Measurements from ENCODE around the gene ZCCHC14. TPM values are rescaled to one million over a fixed set of nuclear protein-coding genes. Genes with fewer than 3 reads are reported as not detected.
A peak's percentile ranks its signal among the peaks of the same experiment; 100 is the strongest.
"Not testable (repeated sequence)": the region's sequence is repeated elsewhere in the genome, so short reads cannot be mapped to it uniquely, and the experiment has no call there.

The ZCCHC14 gene
- total and polyA plus RNA-seq, 11 donors: 6.4 to 18.4 (median 16.1) TPM

DNA sequence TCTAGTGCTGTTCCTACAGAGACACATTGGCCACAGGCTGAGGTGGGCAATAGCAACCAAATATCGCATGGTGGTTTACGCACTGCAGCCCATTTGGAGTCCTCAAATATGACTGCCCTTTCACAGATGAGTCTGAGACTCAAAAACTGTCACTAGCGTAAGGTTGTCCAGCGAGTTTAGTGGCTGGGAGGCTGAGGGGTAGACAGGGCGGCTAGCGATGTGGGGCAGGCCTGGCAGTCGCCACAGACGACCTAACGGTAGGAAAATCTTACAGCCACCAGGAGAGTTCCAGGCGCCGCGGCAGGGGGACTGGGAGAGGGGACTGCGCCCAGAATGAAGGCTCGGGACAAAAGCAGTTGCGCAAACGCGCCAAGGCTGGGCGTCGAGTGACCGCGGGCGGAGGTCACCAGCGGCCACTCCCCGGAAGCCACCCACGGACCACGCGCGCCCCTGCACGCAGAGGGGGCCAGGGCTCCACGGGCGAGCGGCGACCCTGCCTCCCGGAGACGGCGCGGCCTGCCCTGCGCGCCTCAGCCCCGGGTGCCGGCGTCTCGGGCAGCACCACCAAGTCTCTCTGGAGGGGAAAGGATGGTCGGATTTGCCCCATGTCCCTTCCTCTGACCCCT is 101.4 kb downstream of the ZCCHC14 start:
- intact Hi-C loops (cut with DNase I): loop anchor here in 8 of 10 donors (5.0 to 10.0 kb wide), 7 partner anchors 74 to 827 kb away; partner anchors contain the start of genes KLHDC4 (in 5 of the 8), C16orf95 (in 3 of the 8) and FOXC2 (in 1 of the 8)
- H3K4me1 ChIP-seq: peaks cover 17 to 66% (median 47%) of the 10 kb centered on the region in 12 donors
- TF ChIP-seq, protein P1, sequence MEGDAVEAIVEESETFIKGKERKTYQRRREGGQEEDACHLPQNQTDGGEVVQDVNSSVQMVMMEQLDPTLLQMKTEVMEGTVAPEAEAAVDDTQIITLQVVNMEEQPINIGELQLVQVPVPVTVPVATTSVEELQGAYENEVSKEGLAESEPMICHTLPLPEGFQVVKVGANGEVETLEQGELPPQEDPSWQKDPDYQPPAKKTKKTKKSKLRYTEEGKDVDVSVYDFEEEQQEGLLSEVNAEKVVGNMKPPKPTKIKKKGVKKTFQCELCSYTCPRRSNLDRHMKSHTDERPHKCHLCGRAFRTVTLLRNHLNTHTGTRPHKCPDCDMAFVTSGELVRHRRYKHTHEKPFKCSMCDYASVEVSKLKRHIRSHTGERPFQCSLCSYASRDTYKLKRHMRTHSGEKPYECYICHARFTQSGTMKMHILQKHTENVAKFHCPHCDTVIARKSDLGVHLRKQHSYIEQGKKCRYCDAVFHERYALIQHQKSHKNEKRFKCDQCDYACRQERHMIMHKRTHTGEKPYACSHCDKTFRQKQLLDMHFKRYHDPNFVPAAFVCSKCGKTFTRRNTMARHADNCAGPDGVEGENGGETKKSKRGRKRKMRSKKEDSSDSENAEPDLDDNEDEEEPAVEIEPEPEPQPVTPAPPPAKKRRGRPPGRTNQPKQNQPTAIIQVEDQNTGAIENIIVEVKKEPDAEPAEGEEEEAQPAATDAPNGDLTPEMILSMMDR (IDR thresholded peaks at IDR 0.05): no peak
- TF ChIP-seq POLR2A (IDR thresholded peaks at IDR 0.05): no peak
- WGBS, 4 donors: 6 to 17% (median 8%) methylated on average over 17 to 44 of the region's 44 CpGs
- no peaks in the 10 kb centered on the region for H3K27me3 ChIP-seq
- H3K9me3 ChIP-seq: no peaks in the 10 kb centered on the region
- peak in 3 of 4 donors; percentile 13 to 41 (median 37) for ATAC-seq
- peak overlapping the region; percentile 45 to 92 (median 80) for H3K4me3 ChIP-seq
- H3K27ac ChIP-seq: peak overlapping the region; percentile 97 to 100 (median 100)
- peak; percentile 67 to 87 (median 76) for DNase-seq
- H3K36me3 ChIP-seq: no peaks in the 10 kb centered on the region

DNA sequence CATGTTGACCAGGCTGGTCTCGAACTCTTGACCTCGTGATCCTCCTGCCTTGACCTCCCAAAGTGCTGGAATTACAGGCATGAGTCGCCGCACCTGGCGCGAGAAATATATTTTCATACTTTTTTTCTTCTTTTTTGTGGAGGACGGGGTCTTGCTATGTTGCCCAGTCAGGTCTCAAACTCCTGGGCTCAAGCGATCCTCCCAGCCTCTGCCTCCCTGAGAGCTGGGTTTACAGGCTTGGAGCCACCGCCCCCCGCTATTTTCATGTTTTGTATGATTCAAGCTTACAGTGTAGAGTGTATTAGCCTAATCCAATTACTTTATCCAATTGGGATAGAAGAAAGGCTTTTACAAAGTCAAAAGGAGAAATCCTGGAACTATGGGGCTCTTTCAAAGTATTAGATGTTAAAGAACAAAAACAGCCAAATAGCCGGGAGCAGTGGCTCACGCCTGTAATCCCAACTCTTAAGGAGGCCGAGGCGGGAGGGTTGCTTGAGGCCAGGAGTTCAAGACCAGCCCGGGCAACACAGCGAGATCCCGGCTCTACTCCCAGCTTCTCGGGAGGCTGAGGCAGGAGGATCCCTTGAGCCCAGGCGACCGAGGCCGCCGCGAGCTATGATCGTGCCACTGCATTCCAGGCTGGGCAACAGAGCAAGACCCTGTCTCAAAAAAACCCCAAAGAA is 102.0 kb downstream of the ZCCHC14 start:
- 95 to 97% (median 97%) methylated on average over 23 to 24 of the region's 24 CpGs for WGBS, 4 donors
- Histone ChIP-seq H3K27ac (peak overlapping the region; percentile 97 to 100 (median 100)), H3K27me3 (no peaks in the 10 kb centered on the region), H3K9me3 (no peaks in the 10 kb centered on the region), H3K4me3 (peak overlapping the region in 9 of 12 donors; percentile 45 to 92 (median 81)), H3K4me1 (peaks cover 17 to 64% (median 47%) of the 10 kb centered on the region in 12 donors), H3K36me3 (no peaks in the 10 kb centered on the region)
- TF ChIP-seq, protein P1 (IDR thresholded peaks at IDR 0.05): no peak
- TF ChIP-seq POLR2A (IDR thresholded peaks at IDR 0.05): no peak
- DNase-seq (no peak), ATAC-seq (no peak)
- intact Hi-C loops (cut with DNase I): loop anchor here in 8 of 10 donors (5.0 to 10.0 kb wide), 7 partner anchors 73 to 826 kb away; partner anchors contain the start of genes KLHDC4 (in 5 of the 8), C16orf95 (in 3 of the 8) and FOXC2 (in 1 of the 8)

DNA sequence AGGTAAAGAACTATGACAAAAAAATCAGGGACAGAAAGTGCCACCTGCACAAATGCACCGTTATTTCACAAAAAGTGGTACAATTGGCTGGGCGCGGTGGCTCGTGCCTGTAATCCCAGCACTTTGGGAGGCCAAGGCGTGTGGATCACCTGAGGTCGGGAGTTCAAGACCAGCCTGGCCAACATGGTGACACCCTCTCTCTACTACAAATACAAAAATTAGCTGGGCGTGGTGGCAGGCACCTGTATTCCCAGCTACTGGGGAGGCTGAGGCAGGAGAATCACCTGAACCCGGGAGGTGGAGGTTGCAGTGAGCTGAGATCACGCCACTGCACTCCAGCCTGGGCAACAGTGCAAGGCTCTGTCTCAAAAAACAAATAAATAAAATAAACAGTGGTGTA is 102.9 kb downstream of the ZCCHC14 start:
- H3K27ac ChIP-seq: peak overlapping the region in 2 of 12 donors; percentile 40 to 88
- not testable (repeated sequence) for DNase-seq, H3K4me3 ChIP-seq, H3K9me3 ChIP-seq, ATAC-seq, H3K27me3 ChIP-seq, H3K36me3 ChIP-seq
- peaks cover 17 to 56% (median 42%) of the 10 kb centered on the region in 12 donors for H3K4me1 ChIP-seq
- WGBS, 4 donors: 96 to 99% (median 97%) methylated on average over 9 of the region's 9 CpGs
- intact Hi-C loops (cut with DNase I): loop anchor here in 9 of 10 donors (2.0 to 10.0 kb wide), 8 partner anchors 73 to 825 kb away; partner anchors contain the start of genes KLHDC4 (in 5 of the 9), C16orf95 (in 4 of the 9) and FOXC2 (in 1 of the 9)

DNA sequence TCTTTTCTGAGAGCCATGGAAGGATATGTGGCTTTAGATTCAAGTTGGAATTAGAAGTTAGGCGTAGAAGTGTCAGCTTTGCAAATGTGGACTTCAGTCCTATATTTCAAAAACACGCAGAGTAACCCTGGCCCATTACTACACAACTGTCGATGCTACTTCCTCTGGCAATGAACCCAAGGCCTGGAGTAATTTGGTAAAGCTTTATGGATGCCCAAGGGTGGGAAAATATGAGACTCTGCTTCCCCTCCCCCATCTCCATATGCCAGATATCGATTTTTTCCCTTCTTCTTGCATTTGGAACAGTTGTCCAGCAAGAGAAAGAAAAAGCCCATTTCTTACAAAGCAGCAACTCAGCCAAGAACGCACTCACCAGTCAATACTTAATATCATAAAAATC is 103.6 kb downstream of the ZCCHC14 start:
- TF ChIP-seq, protein P1 (IDR thresholded peaks at IDR 0.05): no peak
- no peak for TF ChIP-seq POLR2A (IDR thresholded peaks at IDR 0.05)
- 85 to 89% (median 86%) methylated on average over 5 of the region's 5 CpGs for WGBS, 4 donors
- Histone ChIP-seq H3K27ac (peak overlapping the region; percentile 80 to 96 (median 90)), H3K36me3 (no peaks in the 10 kb centered on the region), H3K9me3 (no peaks in the 10 kb centered on the region), H3K4me1 (peaks cover 15 to 56% (median 40%) of the 10 kb centered on the region in 12 donors), H3K27me3 (no peaks in the 10 kb centered on the region), H3K4me3 (no peak overlapping the region)
- no peak for ATAC-seq
- DNase-seq: no peak
- intact Hi-C loops (cut with DNase I): loop anchor here in 1 of 10 donors (2.0 kb wide), 1 partner anchor 72 kb away; the partner anchor contains the start of gene C16orf95
